HCT116 (cell line): Measurements from ENCODE around the gene TRIM24. TPM values are rescaled to one million over a fixed set of nuclear protein-coding genes. Genes with fewer than 3 reads are reported as not detected.

Source experiments
- ATAC-seq: fragments of 200-7000 bp; cut with Tn5 transposase; 2 replicates; pipeline ENCODE4 v1.9.1; 2020; ENCODE audit warnings: mild to moderate bottlenecking, moderate library complexity
- BruUV-seq: library from RNA; stranded (reverse); fragments of 400-500 nt; replicated peaks from 2 replicates; lab custom pipeline; 2021; lab: Mats Ljungman, UMichigan
- CTCF ChIA-PET: fragments of 300-600 bp; sonication (Branson Sonifier 250); formaldehyde crosslinking; loops from one replicate; lab custom pipeline; 2021; ENCODE audit warnings: antibody characterized with exemption; lab: Charles Lee
- POLR2A ChIA-PET: fragments of 300-600, 350-600 bp; sonication (Branson Sonifier 250); formaldehyde crosslinking; loops from one replicate; lab custom pipeline; 2021; ENCODE audit warnings: antibody characterized with exemption; lab: Charles Lee
- RAD21 ChIA-PET, 2 experiments: fragments of 300-600 bp; sonication (Branson Sonifier 250); formaldehyde crosslinking; loops; one replicate each; lab custom pipeline; 2023; ENCODE audit warnings: low total read pairs in 2 of 2; ENCODE audit not compliant: uncharacterized antibody in 2 of 2, unreplicated experiment in 2 of 2, low non-redundant PET in 1 of 2; lab: Charles Lee
- DNase-seq: peaks from one replicate; pipeline ENCODE4 v3.0.0-alpha.2; 2010; ENCODE audit warnings: low read depth, low spot score
- H2AFZ ChIP-seq: fragments of 200-600 bp; shearing (Covaris generic), sonication (generic); 2 replicates; pipeline ENCODE4 v1.6.1; 2017; ENCODE audit warnings: low read depth, mixed run types, mixed read lengths, antibody characterized with exemption, low read length; ENCODE audit not compliant: poor library complexity, severe bottlenecking
- H3K27ac ChIP-seq: 2 replicates; pipeline ENCODE4 v1.5.1; 2012; ENCODE audit warnings: low read depth, low read length
- H3K27me3 ChIP-seq: fragments of 200-600 bp; sonication (generic); 2 replicates; pipeline ENCODE4 v1.6.1; 2016; ENCODE audit warnings: mixed run types, low read length, mixed read lengths; ENCODE audit not compliant: insufficient read depth
- H3K36me3 ChIP-seq, 2 experiments: fragments of 200-500 bp in 1 of 2; fragments of 200-600 bp in 1 of 2; sonication (Bioruptor generic) in 1 of 2; sonication (generic) in 1 of 2; 2 replicates each; pipeline versions ENCODE4 v1.5.1 to v1.6.1; 2014 to 2016; ENCODE audit warnings: low read length in 2 of 2, inconsistent platforms in 1 of 2, mixed read lengths in 1 of 2, mixed run types in 1 of 2; ENCODE audit not compliant: insufficient read depth in 2 of 2, control insufficient read depth in 1 of 2
- H3K4me1 ChIP-seq, 2 experiments: fragments of 200-600 bp in 1 of 2; sonication (generic) in 1 of 2; 2 replicates each; pipeline versions ENCODE4 v1.5.1 to v1.6.1; 2012 to 2017; ENCODE audit warnings: low read length in 2 of 2, inconsistent platforms in 1 of 2, mild to moderate bottlenecking in 1 of 2, mixed read lengths in 1 of 2, mixed run types in 1 of 2, moderate library complexity in 1 of 2; ENCODE audit not compliant: insufficient read depth in 2 of 2, control insufficient read depth in 1 of 2
- H3K4me2 ChIP-seq: fragments of 200-600 bp; sonication (generic); 2 replicates; pipeline ENCODE4 v1.6.1; 2017; ENCODE audit warnings: mixed run types, low read length, mixed read lengths
- H3K4me3 ChIP-seq, 2 experiments: fragments of 200-600 bp in 1 of 2; sonication (generic) in 1 of 2; replicated peaks in 1 of 2; 2 replicates each; pipeline ENCODE4 v1.5.1; 2011 to 2016; ENCODE audit warnings: low read length in 2 of 2, control low read depth in 1 of 2, low read depth in 1 of 2, mild to moderate bottlenecking in 1 of 2, mixed read lengths in 1 of 2, mixed run types in 1 of 2
- H3K79me2 ChIP-seq: fragments of 200-600 bp; sonication (generic); 2 replicates; pipeline ENCODE4 v1.6.1; 2017; ENCODE audit warnings: mild to moderate bottlenecking, mixed run types, low read length, moderate library complexity, mixed read lengths; ENCODE audit not compliant: insufficient read depth
- H3K9ac ChIP-seq: fragments of 200-600 bp; sonication (generic); 2 replicates; pipeline ENCODE4 v1.6.1; 2016; ENCODE audit warnings: low read length, mixed read lengths
- H3K9me2 ChIP-seq: fragments of 200-600 bp; sonication (generic), shearing (Covaris generic); 2 replicates; pipeline ENCODE4 v1.6.1; 2017; ENCODE audit warnings: mixed run types, mild to moderate bottlenecking, moderate library complexity; ENCODE audit not compliant: insufficient read depth
- H3K9me3 ChIP-seq, 2 experiments: fragments of 200-500 bp in 1 of 2; fragments of 200-600 bp in 1 of 2; sonication (Bioruptor generic) in 1 of 2; sonication (generic) in 1 of 2; 2 replicates each; pipeline ENCODE4 v1.6.1; 2014 to 2017; ENCODE audit warnings: low read length in 2 of 2, mixed read lengths in 2 of 2, inconsistent platforms in 1 of 2, low read depth in 1 of 2, mild to moderate bottlenecking in 1 of 2, mixed run types in 1 of 2, moderate library complexity in 1 of 2; ENCODE audit not compliant: control insufficient read depth in 1 of 2, insufficient read depth in 1 of 2
- H4K20me1 ChIP-seq: fragments of 200-600 bp; sonication (generic), shearing (Covaris generic); 2 replicates; pipeline ENCODE4 v1.6.1; 2017; ENCODE audit warnings: mixed run types, mild to moderate bottlenecking, moderate library complexity; ENCODE audit not compliant: insufficient read depth
- CEBPB ChIP-seq: IDR thresholded peaks from 2 replicates; pipeline ENCODE4 v1.6.1; 2012; ENCODE audit warnings: low read depth
- EZH2 ChIP-seq: fragments of 200-600 bp; sonication (generic); IDR thresholded peaks from 2 replicates; pipeline ENCODE4 v1.6.1; 2017; ENCODE audit warnings: antibody characterized with exemption, mixed run types
- EZH2phosphoT487 ChIP-seq: fragments of 200-600 bp; IDR thresholded peaks from 2 replicates; pipeline ENCODE4 v1.6.1; 2018; ENCODE audit warnings: antibody characterized with exemption, borderline replicate concordance
- JUND ChIP-seq: IDR thresholded peaks from 2 replicates; pipeline ENCODE4 v1.6.1; 2012
- MAX ChIP-seq: IDR thresholded peaks from 2 replicates; pipeline ENCODE4 v1.6.1; 2012
- POLR2AphosphoS5 ChIP-seq: IDR thresholded peaks from 2 replicates; pipeline ENCODE4 v1.6.1; 2011; ENCODE audit warnings: mild to moderate bottlenecking, low read depth, low read length, moderate library complexity
- ZFX ChIP-seq: fragments of 450-650 bp; IDR thresholded peaks from 2 replicates; pipeline ENCODE4 v1.6.1; 2017
- ZNF274 ChIP-seq: fragments of 200-500 bp; sonication (Bioruptor generic); IDR thresholded peaks from 2 replicates; pipeline ENCODE4 v1.6.1; 2014; ENCODE audit warnings: mild to moderate bottlenecking, low read depth, low read length, inconsistent platforms
- intact Hi-C: fragments of 100-400 bp; cut with micrococcal nuclease; formaldehyde crosslinking; loops from 2 replicates; pipeline ENCODE4 v1.10.0; 2022
- total RNA-seq: library from RNA; stranded (reverse); gene quantifications from one replicate; pipeline ENCODE4 v1.2.1, GENCODE V29; 2021; ENCODE audit not compliant: unreplicated experiment

The TRIM24 gene
- total RNA-seq, 1 experiment from 2014 or later: 12.8 TPM

- Histone ChIP-seq H3K27ac (no peak overlapping the region), H3K9me2 (no peaks in the 10 kb centered on the region), H2AFZ (no peak overlapping the region), H3K4me2 (no peak overlapping the region), H3K9ac (no peak overlapping the region), H4K20me1 (no peaks in the 10 kb centered on the region), H3K9me3 (peaks cover 7 to 9% of the 10 kb centered on the region in 2 experiments; a peak in 3 of 4 replicates), H3K4me3 (no peak overlapping the region), H3K36me3 (peaks cover 0 to 4% of the 10 kb centered on the region in 2 experiments; a peak in 1 of 4 replicates), H3K27me3 (no peaks in the 10 kb centered on the region), H3K4me1 (no peaks in the 10 kb centered on the region), H3K79me2 (no peaks in the 10 kb centered on the region)
- TF ChIP-seq POLR2AphosphoS5 (no peak), JUND (no peak), CEBPB (no peak), EZH2 (no peak), MAX (no peak), EZH2phosphoT487 (no peak)
- no TSS peak for BruUV-seq
- DNase-seq: no peak
- POLR2A ChIA-PET: no interaction called here
- no peak for ATAC-seq
- intact Hi-C loops: no loop called here
- RAD21 ChIA-PET: interaction anchor here in 1 of 2 experiments (0.6 kb wide), 1 partner anchor 228 kb away, joined by 7 read pairs; no protein-coding TSS in a partner anchor
- CTCF ChIA-PET: no interaction called here
Measured at GRCh38 chr7:138569418-138569817, 109.4 kb downstream of the TRIM24 start.

- no peak overlapping the region for H3K4me3 ChIP-seq
- H3K27ac ChIP-seq: no peak overlapping the region
- BruUV-seq: no TSS peak
- H3K9me3 ChIP-seq: peaks cover 3 to 9% of the 10 kb centered on the region in 2 experiments; a peak in 2 of 4 replicates
- H3K9me2 ChIP-seq: no peaks in the 10 kb centered on the region
- no peak overlapping the region for H3K4me2 ChIP-seq
- no peaks in the 10 kb centered on the region for H4K20me1 ChIP-seq
- DNase-seq (no peak), ATAC-seq (no peak)
- POLR2A ChIA-PET: no interaction called here
- no peak overlapping the region for H2AFZ ChIP-seq
- TF ChIP-seq JUND (no peak), ZNF274 (no peak), ZFX (no peak)
- RAD21 ChIA-PET: no interaction called here
- H3K79me2 ChIP-seq: no peaks in the 10 kb centered on the region
- intact Hi-C loops: no loop called here
- no peaks in the 10 kb centered on the region for H3K27me3 ChIP-seq
- H3K9ac ChIP-seq: no peak overlapping the region
- H3K4me1 ChIP-seq: no peaks in the 10 kb centered on the region
- CTCF ChIA-PET: no interaction called here
- peaks cover 0 to 4% of the 10 kb centered on the region in 2 experiments; a peak in 1 of 4 replicates for H3K36me3 ChIP-seq
Measured at GRCh38 chr7:138570715-138571114, 110.7 kb downstream of the TRIM24 start.
